Breast epithelium (tissue), 4 donors: ENCODE measurements around the gene CLIP4. TPM values are rescaled to one million over a fixed set of nuclear protein-coding genes. Genes with fewer than 3 reads are reported as not detected.

Source experiments
- DNase-seq, 2 donors: peaks; one replicate each; pipeline ENCODE4 v3.0.0-alpha.2; 2019; ENCODE audit warnings: low spot score in 2 of 2
- H3K27ac ChIP-seq, 2 donors: fragments of 200-600 bp; sonication (generic) in 1 of 2; one replicate each; pipeline ENCODE4 v1.5.1; 2016 to 2019; ENCODE audit warnings: mild to moderate bottlenecking in 1 of 2
- H3K27me3 ChIP-seq, 2 donors: fragments of 200-600 bp; sonication (generic) in 1 of 2; one replicate each; pipeline versions ENCODE4 v1.5.1 to v1.6.0; 2017 to 2019; ENCODE audit warnings: control low read depth in 1 of 2, mild to moderate bottlenecking in 1 of 2
- H3K36me3 ChIP-seq: fragments of 200-600 bp; one replicate; pipeline ENCODE4 v1.5.1; 2019
- H3K4me1 ChIP-seq, 2 donors: fragments of 200-600 bp; sonication (generic); one replicate each; pipeline ENCODE4 v1.5.1; 2016 to 2019; ENCODE audit warnings: control low read depth in 1 of 2
- H3K4me3 ChIP-seq, 3 donors: fragments of 200-600 bp; sonication (generic); 1 replicate in 2 of 3; 2 replicates in 1 of 3; pipeline ENCODE4 v1.5.1; 2016 to 2019; ENCODE audit warnings: mild to moderate bottlenecking in 3 of 3, moderate library complexity in 2 of 3
- H3K9me3 ChIP-seq, 2 donors: fragments of 200-600 bp; sonication (generic) in 1 of 2; one replicate each; pipeline ENCODE4 v1.5.1; 2016 to 2019; ENCODE audit warnings: control low read depth in 1 of 2
- POLR2A ChIP-seq: fragments of 450-650 bp; IDR thresholded peaks from one replicate; pipeline ENCODE4 v1.6.1; 2016; ENCODE audit warnings: antibody characterized with exemption, mild to moderate bottlenecking, moderate library complexity
- POLR2AphosphoS5 ChIP-seq, 3 donors: sonication (generic); formaldehyde crosslinking; IDR thresholded peaks; one replicate each; pipeline ENCODE4 v1.6.1; 2017; ENCODE audit warnings: antibody characterized with exemption in 3 of 3
- intact Hi-C: fragments of 100-400 bp; cut with DNase I; formaldehyde crosslinking; loops from one replicate; pipeline ENCODE4 v1.15.1; 2023; ENCODE audit warnings: low total_unique reads
- total RNA-seq, 3 donors: library from RNA; depleted of rRNA; stranded (reverse); fragments of >200 nt; gene quantifications; one replicate each; pipeline ENCODE4 v1.1.0, GENCODE V29; 2016
- TF ChIP-seq, protein P1 (sequence below), 3 donors: fragments of 450-650 bp; IDR thresholded peaks; one replicate each; pipeline ENCODE4 v1.5.1; 2016 to 2017; ENCODE audit warnings: antibody characterized with exemption in 3 of 3, mild to moderate bottlenecking in 3 of 3, moderate library complexity in 3 of 3

Gene CLIP4
- total RNA-seq, 3 donors from 2014 or later = 67.2 to 146 (median 76.8) TPM

DNA sequence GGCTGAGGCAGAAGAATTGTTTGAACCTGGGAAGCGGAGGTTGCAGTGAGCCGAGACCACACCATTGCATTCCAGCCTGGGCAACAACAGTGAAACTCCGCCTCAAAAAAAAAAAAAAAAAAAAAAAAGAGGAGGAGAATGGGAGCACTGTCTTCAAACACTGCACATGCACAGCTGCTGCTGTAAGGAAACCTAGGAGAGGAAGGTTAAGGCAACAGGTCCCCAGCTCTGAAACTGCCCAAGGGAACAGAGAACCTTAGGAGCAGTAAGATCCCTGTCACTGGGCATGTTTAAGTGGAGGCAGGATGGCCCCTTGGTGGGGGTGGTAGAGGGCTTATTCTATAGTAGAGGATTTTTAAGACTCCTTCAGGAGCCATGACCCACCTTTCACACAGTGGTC, 111.2 kb downstream of the CLIP4 start:
- no peak for DNase-seq
- no peak for TF ChIP-seq POLR2A
- TF ChIP-seq POLR2AphosphoS5 (IDR thresholded peaks at IDR 0.05) = no peak
- TF ChIP-seq, protein P1, sequence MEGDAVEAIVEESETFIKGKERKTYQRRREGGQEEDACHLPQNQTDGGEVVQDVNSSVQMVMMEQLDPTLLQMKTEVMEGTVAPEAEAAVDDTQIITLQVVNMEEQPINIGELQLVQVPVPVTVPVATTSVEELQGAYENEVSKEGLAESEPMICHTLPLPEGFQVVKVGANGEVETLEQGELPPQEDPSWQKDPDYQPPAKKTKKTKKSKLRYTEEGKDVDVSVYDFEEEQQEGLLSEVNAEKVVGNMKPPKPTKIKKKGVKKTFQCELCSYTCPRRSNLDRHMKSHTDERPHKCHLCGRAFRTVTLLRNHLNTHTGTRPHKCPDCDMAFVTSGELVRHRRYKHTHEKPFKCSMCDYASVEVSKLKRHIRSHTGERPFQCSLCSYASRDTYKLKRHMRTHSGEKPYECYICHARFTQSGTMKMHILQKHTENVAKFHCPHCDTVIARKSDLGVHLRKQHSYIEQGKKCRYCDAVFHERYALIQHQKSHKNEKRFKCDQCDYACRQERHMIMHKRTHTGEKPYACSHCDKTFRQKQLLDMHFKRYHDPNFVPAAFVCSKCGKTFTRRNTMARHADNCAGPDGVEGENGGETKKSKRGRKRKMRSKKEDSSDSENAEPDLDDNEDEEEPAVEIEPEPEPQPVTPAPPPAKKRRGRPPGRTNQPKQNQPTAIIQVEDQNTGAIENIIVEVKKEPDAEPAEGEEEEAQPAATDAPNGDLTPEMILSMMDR (IDR thresholded peaks at IDR 0.05) = no peak

GRCh38 chr2:29226808-29227207, 111.6 kb downstream of the CLIP4 start:
- no peaks in the 10 kb centered on the region for H3K9me3 ChIP-seq
- peaks cover 0 to 7% of the 10 kb centered on the region in 2 donors for H3K27me3 ChIP-seq
- H3K4me3 ChIP-seq = no peak overlapping the region
- DNase-seq = no peak
- no peaks in the 10 kb centered on the region for H3K4me1 ChIP-seq
- TF ChIP-seq, protein P1 (IDR thresholded peaks at IDR 0.05) = no peak
- no peak for TF ChIP-seq POLR2A
- TF ChIP-seq POLR2AphosphoS5 (IDR thresholded peaks at IDR 0.05) = no peak
- H3K27ac ChIP-seq = no peak overlapping the region
- intact Hi-C loops = no loop called here
- no peaks in the 10 kb centered on the region for H3K36me3 ChIP-seq

More for the DNA sequence above, 111.2 kb downstream of the CLIP4 start:
- Histone ChIP-seq H3K27ac (no peak overlapping the region), H3K9me3 (no peaks in the 10 kb centered on the region), H3K4me1 (no peaks in the 10 kb centered on the region), H3K4me3 (no peak overlapping the region), H3K36me3 (no peaks in the 10 kb centered on the region), H3K27me3 (peaks cover 0 to 7% of the 10 kb centered on the region in 2 donors)
- intact Hi-C loops = no loop called here

DNA sequence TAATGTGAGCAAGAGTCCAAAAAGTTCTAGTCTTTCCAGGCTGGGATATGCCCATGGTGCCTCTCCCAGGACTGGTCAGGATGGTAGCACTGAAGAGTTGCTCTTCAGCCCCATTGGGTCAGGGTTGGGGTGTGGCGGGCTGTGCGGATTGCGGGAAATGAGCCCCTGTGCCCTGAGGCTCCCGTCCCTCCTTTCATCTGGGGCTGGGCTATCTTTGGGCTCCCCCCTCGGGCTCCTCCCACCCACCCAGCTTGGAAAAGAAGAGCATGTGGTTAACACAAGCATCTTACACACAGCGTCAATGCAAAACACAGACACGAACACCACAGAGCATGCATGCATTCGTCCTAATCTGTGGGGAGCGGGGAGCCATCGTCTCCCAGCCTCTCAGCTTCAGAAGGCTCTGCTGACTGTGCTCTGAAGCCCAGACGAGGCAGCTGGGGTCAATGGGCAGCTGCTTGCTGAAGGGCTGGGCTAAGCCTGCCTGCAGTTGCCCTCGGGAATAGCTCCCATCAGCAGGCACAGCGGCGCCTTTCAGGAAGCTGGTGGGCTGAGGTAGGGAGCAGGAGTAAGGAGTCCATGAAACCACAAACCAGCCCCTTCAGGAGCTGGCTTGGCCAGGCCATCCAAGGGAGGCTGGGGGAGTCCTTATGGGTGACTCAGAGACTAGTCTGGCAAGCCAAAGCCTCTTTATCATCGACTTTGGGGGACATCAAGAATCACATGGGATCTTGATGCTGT, 112.9 kb downstream of the CLIP4 start:
- intact Hi-C loops = no loop called here
- peaks cover 0 to 7% of the 10 kb centered on the region in 2 donors for H3K27me3 ChIP-seq

GRCh38 chr2:29228947-29229346, 113.7 kb downstream of the CLIP4 start:
- TF ChIP-seq POLR2AphosphoS5 (IDR thresholded peaks at IDR 0.05) (no peak), POLR2A (no peak)
- TF ChIP-seq, protein P1 (IDR thresholded peaks at IDR 0.05) = no peak
- intact Hi-C loops = no loop called here
- no peaks in the 10 kb centered on the region for H3K36me3 ChIP-seq
- peaks cover 0 to 7% of the 10 kb centered on the region in 2 donors for H3K27me3 ChIP-seq
- no peak overlapping the region for H3K27ac ChIP-seq
- no peak overlapping the region for H3K4me3 ChIP-seq
- H3K9me3 ChIP-seq = no peaks in the 10 kb centered on the region
- DNase-seq = no peak
- H3K4me1 ChIP-seq = no peaks in the 10 kb centered on the region

More for the DNA sequence above, 112.9 kb downstream of the CLIP4 start:
- TF ChIP-seq, protein P1 (IDR thresholded peaks at IDR 0.05) = no peak
- no peak for TF ChIP-seq POLR2A
- TF ChIP-seq POLR2AphosphoS5 (IDR thresholded peaks at IDR 0.05) = no peak
- no peaks in the 10 kb centered on the region for H3K4me1 ChIP-seq
- no peaks in the 10 kb centered on the region for H3K36me3 ChIP-seq
- no peak for DNase-seq
- no peaks in the 10 kb centered on the region for H3K9me3 ChIP-seq
- H3K4me3 ChIP-seq = no peak overlapping the region
- no peak overlapping the region for H3K27ac ChIP-seq

GRCh38 chr2:29229640-29230039, 114.4 kb downstream of the CLIP4 start:
- Histone ChIP-seq H3K4me1 (no peaks in the 10 kb centered on the region), H3K4me3 (no peak overlapping the region), H3K36me3 (no peaks in the 10 kb centered on the region), H3K27me3 (peaks cover 0 to 7% of the 10 kb centered on the region in 2 donors), H3K9me3 (no peaks in the 10 kb centered on the region), H3K27ac (no peak overlapping the region)
- no peak for DNase-seq
- TF ChIP-seq, protein P1 (IDR thresholded peaks at IDR 0.05) = no peak
- TF ChIP-seq POLR2AphosphoS5 (IDR thresholded peaks at IDR 0.05) (no peak), POLR2A (no peak)
- intact Hi-C loops = no loop called here
